HepG2 (cell line): ENCODE measurements around the gene MTUS2.

Experiments used
- DPF2 ChIP-seq: sonication (generic); formaldehyde crosslinking; IDR thresholded peaks from 2 replicates; pipeline ENCODE4 v1.4.0; 2020; ENCODE audit warnings: mild to moderate bottlenecking, low read depth, missing genetic modification reagents, borderline replicate concordance
- KAT8 ChIP-seq: IDR thresholded peaks from 2 replicates; pipeline ENCODE4 v1.6.1; 2016; ENCODE audit warnings: missing genetic modification reagents, missing compliant biosample characterization
- POLR2AphosphoS5 ChIP-seq: IDR thresholded peaks from 2 replicates; pipeline ENCODE4 v1.6.1; 2012; ENCODE audit warnings: low read depth, low read length
- RFX5 ChIP-seq: IDR thresholded peaks from 2 replicates; pipeline ENCODE4 v1.6.1; 2011; ENCODE audit warnings: low read depth, low read length, improper control_type of control experiment
- SMARCC2 ChIP-seq: fragments of 450-650 bp; IDR thresholded peaks from 2 replicates; pipeline ENCODE4 v1.6.1; 2017; ENCODE audit warnings: antibody characterized with exemption, mild to moderate bottlenecking
- ZNF10 ChIP-seq: sonication (generic); formaldehyde crosslinking; IDR thresholded peaks from 2 replicates; pipeline ENCODE4 v1.4.0; 2020; ENCODE audit warnings: mild to moderate bottlenecking, low read depth, missing genetic modification reagents, borderline replicate concordance
- ZSCAN31 ChIP-seq: sonication (generic); formaldehyde crosslinking; IDR thresholded peaks from 2 replicates; pipeline ENCODE4 v1.5.0; 2020; ENCODE audit warnings: low read depth, mild to moderate bottlenecking, missing genetic modification reagents
- TF ChIP-seq, protein P1 (sequence below): sonication (generic); formaldehyde crosslinking; IDR thresholded peaks from 2 replicates; pipeline ENCODE4 v1.5.0; 2020; ENCODE audit warnings: mild to moderate bottlenecking, missing genetic modification reagents, moderate library complexity

- TF ChIP-seq DPF2 (CRISPR knock-in tag) (no peak), ZSCAN31 (no peak), POLR2AphosphoS5 (no peak), KAT8 (no peak), RFX5 (no peak), SMARCC2 (no peak), ZNF10 (CRISPR knock-in tag) (no peak)
- TF ChIP-seq, protein P1, sequence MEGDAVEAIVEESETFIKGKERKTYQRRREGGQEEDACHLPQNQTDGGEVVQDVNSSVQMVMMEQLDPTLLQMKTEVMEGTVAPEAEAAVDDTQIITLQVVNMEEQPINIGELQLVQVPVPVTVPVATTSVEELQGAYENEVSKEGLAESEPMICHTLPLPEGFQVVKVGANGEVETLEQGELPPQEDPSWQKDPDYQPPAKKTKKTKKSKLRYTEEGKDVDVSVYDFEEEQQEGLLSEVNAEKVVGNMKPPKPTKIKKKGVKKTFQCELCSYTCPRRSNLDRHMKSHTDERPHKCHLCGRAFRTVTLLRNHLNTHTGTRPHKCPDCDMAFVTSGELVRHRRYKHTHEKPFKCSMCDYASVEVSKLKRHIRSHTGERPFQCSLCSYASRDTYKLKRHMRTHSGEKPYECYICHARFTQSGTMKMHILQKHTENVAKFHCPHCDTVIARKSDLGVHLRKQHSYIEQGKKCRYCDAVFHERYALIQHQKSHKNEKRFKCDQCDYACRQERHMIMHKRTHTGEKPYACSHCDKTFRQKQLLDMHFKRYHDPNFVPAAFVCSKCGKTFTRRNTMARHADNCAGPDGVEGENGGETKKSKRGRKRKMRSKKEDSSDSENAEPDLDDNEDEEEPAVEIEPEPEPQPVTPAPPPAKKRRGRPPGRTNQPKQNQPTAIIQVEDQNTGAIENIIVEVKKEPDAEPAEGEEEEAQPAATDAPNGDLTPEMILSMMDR (CRISPR knock-in tag), result no peak
Measured at GRCh38 chr13:29452773-29453616, 632.9 kb downstream of the MTUS2 start.
